HG03457 (cell line): ENCODE results near the gene MRPS5.
A peak's percentile ranks its signal among the peaks of the same experiment; 100 is the strongest.

Experiments used
- ATAC-seq: cut with Tn5 transposase; IDR thresholded peaks from one replicate; pipeline ENCODE4 v1.9.1; 2021; ENCODE audit warnings: moderate number of reproducible peaks; ENCODE audit not compliant: unreplicated experiment

The MRPS5 gene

GRCh38 chr2:95091885-95092555, 29.6 kb downstream of the MRPS5 start:
- ATAC-seq: no peak

DNA sequence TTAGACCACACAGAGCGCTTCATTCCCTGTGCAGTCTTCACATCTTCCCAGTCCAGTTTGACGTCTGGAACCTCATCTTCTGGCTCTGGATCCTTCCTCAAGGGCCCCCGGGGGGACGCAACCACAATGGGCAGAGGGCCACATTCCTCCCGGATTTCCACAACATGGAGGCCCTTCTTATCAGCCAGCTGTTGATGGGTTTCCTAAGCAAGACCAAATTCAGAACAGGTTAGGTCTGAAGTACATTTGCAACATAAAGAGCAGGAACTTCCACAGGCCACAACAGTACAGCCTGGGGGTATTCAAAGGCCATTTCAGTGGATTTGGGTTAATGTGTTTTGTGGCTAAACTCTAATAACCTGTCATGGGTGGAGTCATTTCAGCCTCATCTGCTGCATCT, 34.2 kb downstream of the MRPS5 start:
- ATAC-seq: no peak

GRCh38 chr2:95086017-95086416, 35.6 kb downstream of the MRPS5 start:
- ATAC-seq: no peak

- no peak for ATAC-seq
Observed at GRCh38 chr2:95082477-95082876, 39.1 kb downstream of the MRPS5 start.

DNA sequence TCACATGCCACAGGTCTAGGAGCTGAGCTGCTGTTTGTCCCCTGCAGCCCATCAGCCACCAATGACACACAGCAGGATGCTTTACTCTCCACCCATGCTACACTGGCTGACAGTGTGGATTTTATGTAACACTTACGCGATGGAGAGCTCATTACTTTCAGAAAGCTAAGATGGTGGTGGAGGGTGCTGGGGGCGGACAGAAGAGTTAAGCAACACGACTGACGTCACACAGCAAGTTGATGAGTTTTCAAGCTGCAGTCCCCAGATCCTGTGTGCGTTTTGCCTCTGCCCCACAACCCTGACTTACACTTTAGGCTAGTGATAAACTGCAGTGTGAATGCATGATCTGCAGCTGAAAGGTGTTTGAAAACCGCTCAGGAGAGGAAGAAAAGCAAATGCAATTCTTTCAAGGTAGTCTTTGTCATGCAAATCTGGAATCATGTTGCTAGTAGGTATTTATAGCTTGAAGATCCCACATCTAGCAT, 42.4 kb downstream of the MRPS5 start:
- ATAC-seq: no peak

DNA sequence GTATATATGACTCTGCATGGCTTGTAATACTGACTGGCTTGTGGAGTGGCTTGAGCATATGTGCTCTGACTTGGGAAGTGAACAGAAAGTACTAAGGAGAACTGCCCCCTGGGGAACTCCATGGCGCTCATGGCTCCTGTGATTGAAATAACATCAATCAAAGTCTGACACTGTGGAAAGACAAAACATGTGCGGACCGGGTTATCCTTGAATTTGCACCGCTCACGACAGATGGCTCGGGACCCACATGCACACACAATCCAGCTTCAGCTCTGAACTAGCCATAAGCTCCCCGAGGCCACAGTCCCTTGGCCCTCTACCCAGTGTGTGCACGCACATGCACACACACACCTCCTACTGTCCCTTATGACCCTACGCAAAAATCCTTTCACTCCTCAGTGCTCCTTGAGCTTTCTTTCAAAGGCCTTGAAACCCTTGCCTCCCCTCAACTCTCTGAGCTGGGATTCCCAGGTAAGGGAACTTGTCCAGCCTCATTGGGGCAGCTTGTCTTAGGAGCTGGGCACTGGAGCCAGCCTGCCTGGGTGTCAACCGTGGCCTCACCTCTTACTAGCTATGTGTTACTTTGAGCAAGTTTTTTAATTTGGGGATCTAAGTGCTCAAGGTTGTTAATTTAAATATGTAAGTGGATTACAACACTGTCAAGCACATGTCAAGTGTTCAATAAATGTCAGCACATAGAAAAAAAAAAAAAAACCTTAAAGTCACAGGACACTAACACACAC, 43.6 kb downstream of the MRPS5 start:
- ATAC-seq: no peak

DNA sequence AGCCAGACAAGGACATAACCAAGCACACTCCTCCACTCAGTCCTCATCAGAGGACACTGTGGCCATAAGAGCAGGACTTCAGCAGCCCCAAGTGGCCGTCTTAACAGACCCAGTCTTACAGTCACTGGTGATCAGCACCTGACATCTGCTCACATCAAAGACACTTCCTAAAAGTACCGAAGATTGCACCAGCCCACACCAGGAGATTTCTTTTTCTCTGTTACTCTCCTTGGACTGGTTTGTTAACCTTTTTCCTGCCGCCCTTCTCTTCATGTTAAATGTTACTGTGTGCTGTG, 44.1 kb downstream of the MRPS5 start:
- no peak for ATAC-seq

GRCh38 chr2:95076705-95077529, 44.7 kb downstream of the MRPS5 start:
- ATAC-seq: peak; percentile 81

DNA sequence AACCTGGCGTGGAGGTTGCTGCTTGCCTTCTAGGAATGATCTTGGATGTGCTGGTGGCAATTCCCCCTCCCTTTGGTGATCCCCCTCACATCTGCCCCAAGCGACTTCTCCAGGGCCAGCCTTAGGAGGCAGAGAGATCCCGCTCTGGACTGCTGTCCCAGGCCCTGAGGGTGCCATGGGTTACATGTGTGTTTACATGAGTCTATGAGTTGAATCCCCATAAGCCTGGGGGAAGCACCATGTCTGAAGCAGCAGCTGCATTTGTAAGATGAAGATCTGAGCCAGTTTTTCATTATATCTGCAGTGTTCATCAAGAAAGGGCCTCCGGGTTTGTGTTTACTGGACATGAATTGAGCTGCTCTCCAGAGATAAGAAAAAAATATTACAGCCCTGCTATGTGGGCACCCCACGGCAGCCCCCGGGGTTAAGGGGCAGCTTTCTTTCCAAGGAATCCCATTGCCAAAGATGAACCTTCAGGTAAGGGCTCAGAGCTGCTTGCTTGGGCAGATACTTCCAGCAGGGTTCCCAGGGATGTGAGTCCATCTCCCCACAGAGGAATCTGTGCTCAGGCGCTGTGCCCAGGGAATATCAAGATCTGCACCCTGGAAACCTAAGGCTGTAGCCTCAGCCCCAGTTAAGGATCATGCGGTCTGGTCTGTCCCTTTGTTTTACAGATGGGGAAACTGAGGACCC, 46.0 kb downstream of the MRPS5 start:
- no peak for ATAC-seq

DNA sequence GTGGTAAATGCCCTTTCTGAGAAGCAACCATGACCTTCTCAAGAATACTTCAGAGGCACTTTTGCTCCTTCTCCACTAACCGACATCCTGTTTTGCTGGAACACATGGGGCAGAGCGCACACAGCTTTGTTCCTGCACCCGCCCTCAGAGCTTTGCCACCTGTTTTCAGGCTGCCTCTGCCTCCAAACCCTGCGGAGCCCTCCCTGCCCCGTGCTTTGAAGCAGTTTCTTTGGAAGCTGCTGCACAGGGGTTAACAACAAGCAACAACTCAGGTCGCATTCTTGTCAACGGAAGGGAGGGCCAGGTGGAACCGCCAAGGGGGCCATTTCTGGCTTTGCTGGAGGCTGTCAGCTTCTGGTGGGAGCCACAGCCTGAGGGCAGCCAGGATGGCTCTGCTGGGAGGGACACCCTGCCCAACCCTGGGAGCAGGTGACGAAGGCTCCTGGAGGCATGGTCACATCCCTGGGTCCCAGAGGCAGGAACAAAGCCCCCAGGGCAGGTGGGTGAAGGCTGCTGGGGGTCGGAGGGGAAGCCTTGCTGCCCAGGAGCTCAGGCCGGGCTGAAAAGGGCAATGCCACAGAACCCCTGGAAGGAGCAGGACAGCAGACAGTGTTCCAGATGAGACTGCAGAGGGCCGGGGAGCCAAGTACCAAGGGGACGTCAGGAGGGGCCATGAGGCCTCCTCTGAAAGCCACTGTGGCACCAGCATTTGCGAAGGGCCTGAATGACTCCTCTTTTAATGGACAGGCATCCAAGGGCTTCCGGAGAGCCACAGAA, 46.8 kb downstream of the MRPS5 start:
- ATAC-seq: no peak

DNA sequence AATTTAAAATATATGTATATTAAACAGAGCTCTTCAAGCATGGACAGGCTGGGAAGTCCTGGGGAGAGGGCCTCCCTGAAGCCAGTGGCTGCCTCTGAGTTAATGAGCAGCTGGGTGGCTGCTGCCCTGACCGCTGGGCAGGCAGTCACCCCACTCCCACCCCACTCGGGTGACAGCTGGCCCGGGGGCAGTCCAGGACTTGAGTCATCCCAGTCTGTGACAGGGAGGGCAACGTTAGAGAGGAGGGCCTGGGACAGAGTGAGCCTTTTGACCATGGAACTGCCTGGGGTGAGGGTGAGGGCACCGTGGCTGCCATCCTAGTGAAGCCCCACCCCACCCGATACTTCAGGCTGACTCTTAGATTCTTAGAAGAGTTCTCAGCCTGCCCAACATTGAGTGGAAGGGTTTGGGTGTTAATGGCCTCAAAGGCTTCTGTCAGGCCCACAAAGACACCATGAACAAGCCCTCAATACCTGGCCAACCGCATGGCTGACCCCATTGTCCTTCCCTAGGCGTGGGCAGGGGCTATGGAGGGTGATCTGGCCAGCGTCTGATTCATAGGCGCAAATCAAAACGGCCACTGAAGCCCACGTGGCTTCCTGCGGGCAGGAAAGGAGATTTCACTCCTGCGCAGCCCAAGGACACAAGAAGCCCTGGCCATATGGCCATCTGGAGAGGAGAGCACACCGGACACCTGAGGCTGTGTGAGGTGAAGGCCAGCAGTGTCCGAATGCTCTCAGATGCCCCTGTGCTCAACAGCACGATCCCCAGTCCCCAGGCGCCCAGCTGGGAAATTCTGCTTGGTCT, 47.5 kb downstream of the MRPS5 start:
- no peak for ATAC-seq

DNA sequence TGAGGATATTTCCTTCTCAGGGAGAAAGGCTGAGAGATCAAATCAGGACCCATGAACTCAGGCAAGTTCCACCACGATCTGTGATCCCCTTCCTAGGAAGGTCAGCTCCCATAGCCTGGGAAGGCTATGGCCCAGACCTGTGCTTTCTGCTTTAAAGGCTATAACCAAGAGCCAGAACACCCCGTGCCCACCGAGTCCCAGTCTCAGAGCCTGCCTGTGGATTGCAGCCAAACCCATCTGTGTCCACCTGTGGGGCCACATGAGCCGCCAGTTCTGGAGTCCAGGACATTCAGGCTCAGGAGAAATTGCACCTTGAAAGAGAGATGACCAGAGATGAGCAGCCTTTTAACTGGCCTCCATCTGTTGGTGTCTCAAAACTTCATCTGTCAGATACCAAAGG, 49.2 kb downstream of the MRPS5 start:
- ATAC-seq: no peak

- ATAC-seq: no peak
Observed at GRCh38 chr2:95071856-95072255, 49.8 kb downstream of the MRPS5 start.

- ATAC-seq: no peak
Observed at GRCh38 chr2:95069465-95069864, 52.1 kb downstream of the MRPS5 start.

GRCh38 chr2:95068256-95068655, 53.4 kb downstream of the MRPS5 start:
- no peak for ATAC-seq

DNA sequence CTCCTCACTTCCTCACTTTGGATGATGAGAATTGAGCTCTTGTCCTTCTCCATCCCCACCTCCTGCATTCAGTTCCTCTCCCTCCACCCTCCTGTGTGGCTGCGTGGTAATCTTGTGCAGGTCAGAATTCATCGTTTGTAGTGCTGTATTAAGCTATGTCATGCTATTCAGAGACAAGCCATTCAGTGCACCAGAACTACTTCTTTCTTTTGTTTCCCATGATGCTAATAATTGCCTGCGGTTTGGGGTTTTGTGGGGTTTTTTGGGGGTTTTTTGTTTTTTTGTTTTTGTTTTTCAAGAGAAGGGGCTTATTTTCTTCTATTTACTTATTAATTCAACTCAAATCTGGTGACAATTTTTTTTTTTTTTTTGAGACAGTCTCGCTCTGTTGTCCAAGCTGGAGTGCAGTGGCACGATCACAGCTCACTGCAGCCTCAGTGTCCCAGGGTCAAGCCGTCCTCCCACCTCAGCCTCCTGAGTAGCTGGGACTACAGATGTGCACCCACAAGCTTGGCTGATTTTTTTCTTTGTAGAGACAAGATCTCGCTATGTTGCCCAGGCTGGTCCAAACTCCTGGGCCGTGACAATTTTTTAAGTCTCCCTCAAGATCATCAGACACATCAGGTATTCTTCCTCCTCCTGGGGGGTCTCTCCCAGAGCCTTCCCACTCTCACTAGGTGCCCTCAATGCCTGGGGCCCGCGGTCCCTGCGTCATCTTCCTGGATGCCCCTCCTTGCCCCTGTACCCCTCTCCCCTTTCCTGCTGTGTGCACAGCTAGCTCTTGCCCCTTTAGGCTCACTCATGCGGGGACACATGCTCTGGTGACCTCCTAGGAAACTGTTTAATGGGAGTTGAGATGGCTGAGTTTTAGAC, 58.3 kb downstream of the MRPS5 start:
- peak; percentile 70 for ATAC-seq

DNA sequence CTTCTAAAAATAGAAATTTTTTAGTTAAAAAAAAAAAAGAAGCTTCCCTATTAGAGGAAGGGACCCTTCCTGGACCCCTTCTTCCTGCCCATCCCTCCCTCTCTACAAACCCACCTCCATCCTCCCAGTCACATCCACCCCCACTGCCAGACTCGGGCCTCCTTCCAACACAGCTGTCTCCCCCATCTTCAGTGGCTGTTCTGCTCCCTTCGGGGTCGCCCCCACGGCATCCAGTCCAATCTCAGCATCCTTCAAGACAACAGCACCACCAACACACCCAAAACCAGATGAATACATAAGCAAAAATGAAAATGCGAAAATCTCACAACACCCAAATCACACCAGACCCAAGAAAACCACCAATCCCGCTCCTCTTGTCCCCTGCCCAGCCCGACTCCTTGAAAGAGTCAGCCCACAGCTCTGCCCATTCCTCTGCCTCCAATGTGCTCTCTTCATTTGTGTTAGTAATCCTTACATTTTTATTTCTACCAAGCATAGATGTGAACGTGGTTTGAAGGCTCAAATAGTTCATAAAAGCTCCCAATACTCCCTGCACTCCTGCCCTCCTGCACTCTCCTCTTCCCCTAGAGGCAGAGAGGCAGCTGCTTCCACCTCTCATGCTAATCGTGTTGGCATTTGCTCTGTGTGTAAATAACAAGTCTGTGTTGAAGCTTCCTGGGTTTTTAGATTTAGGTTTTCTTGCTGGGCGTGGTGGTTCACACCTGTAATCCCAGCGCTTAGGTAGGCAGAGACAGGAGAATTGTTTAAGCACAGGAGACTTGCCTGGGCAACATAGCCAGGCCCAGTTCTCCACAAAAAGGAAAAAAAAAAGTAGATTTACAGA, 59.1 kb downstream of the MRPS5 start:
- peak; percentile 19 for ATAC-seq
